Tibial nerve (tissue), 4 donors: ENCODE data around the gene PRPF40A. TPM values are rescaled to one million over a fixed set of nuclear protein-coding genes. Genes with fewer than 3 reads are reported as not detected.

Experiments used
- DNase-seq, 2 donors: peaks; one replicate each; pipeline ENCODE4 v3.0.0-alpha.2; 2019; ENCODE audit warnings: low spot score in 2 of 2
- H3K27ac ChIP-seq, 4 donors: fragments of 200-600 bp; sonication (generic) in 3 of 4; one replicate each; pipeline ENCODE4 v1.5.1; 2017 to 2019; ENCODE audit warnings: mild to moderate bottlenecking in 1 of 4
- H3K27me3 ChIP-seq, 2 donors: fragments of 200-600 bp; sonication (generic) in 1 of 2; one replicate each; pipeline versions ENCODE4 v1.5.1 to v1.6.0; 2017 to 2019
- H3K36me3 ChIP-seq, 3 donors: fragments of 200-600 bp; sonication (generic); one replicate each; pipeline ENCODE4 v1.5.1; 2018 to 2019
- H3K4me1 ChIP-seq, 4 donors: fragments of 200-600 bp; sonication (generic) in 3 of 4; one replicate each; pipeline ENCODE4 v1.5.1; 2017 to 2019
- H3K4me3 ChIP-seq, 4 donors: fragments of 200-600 bp; sonication (generic) in 3 of 4; one replicate each; pipeline ENCODE4 v1.5.1; 2017 to 2019; ENCODE audit warnings: mild to moderate bottlenecking in 1 of 4, moderate library complexity in 1 of 4
- H3K9me3 ChIP-seq, 4 donors: fragments of 200-600 bp; sonication (generic) in 3 of 4; one replicate each; pipeline ENCODE4 v1.5.1; 2017 to 2019
- CTCF ChIP-seq, 5 experiments: fragments of 200-600 bp in 3 of 5; fragments of 450-650 bp in 2 of 5; sonication (generic) in 3 of 5; IDR thresholded peaks; one replicate each; pipeline ENCODE4 v1.5.1; 2016 to 2019; ENCODE audit warnings: antibody characterized with exemption in 5 of 5, mild to moderate bottlenecking in 3 of 5, moderate library complexity in 2 of 5
- EP300 ChIP-seq, 2 donors: sonication (generic); formaldehyde crosslinking; IDR thresholded peaks; one replicate each; pipeline ENCODE4 v1.6.1; 2017; ENCODE audit warnings: antibody characterized with exemption in 2 of 2, mild to moderate bottlenecking in 1 of 2
- POLR2A ChIP-seq, 2 donors: fragments of 450-650 bp; IDR thresholded peaks; one replicate each; pipeline ENCODE4 v1.6.1; 2017; ENCODE audit warnings: antibody characterized with exemption in 2 of 2, mild to moderate bottlenecking in 2 of 2, moderate library complexity in 2 of 2
- WGBS, 2 donors: methylation state at CpG; one replicate each; pipeline ENCODE4 v1.1.5; 2018; 5-methylcytosine and 5-hydroxymethylcytosine counted together
- total RNA-seq, 4 donors: library from RNA; depleted of rRNA; stranded (reverse); fragments of >200 nt; gene quantifications; one replicate each; pipeline ENCODE4 v1.1.0, GENCODE V29; 2016

The PRPF40A gene
- total RNA-seq, 4 donors from 2014 or later: 66.4 to 97.7 (median 77.6) TPM

GRCh38 chr2:152648336-152648735, 68.9 kb downstream of the PRPF40A start:
- Histone ChIP-seq H3K9me3 (no peaks in the 10 kb centered on the region), H3K4me1 (peaks cover 0 to 29% (median 5%) of the 10 kb centered on the region in 4 donors), H3K36me3 (peaks cover 0 to 44% (median 0%) of the 10 kb centered on the region in 3 donors), H3K4me3 (no peak overlapping the region), H3K27ac (peak overlapping the region in 2 of 4 donors; percentile 21 to 77), H3K27me3 (no peaks in the 10 kb centered on the region)
- no peak for DNase-seq
- WGBS, 2 donors: 6 to 9% methylated on average over 2 of the region's 2 CpGs
- TF ChIP-seq CTCF (IDR thresholded peaks at IDR 0.05): peak in 1 of 5 experiments; percentile 11
- TF ChIP-seq POLR2A (IDR thresholded peaks at IDR 0.05): no peak
- no peak for TF ChIP-seq EP300 (IDR thresholded peaks at IDR 0.05)

GRCh38 chr2:152647552-152647951, 69.7 kb downstream of the PRPF40A start:
- Histone ChIP-seq H3K4me1 (peaks cover 0 to 29% (median 5%) of the 10 kb centered on the region in 4 donors), H3K36me3 (peaks cover 0 to 52% (median 0%) of the 10 kb centered on the region in 3 donors), H3K9me3 (no peaks in the 10 kb centered on the region), H3K4me3 (no peak overlapping the region), H3K27me3 (no peaks in the 10 kb centered on the region), H3K27ac (peak overlapping the region in 3 of 4 donors; percentile 21 to 77 (median 58))
- WGBS, 2 donors: 34 to 44% methylated on average over 9 of the region's 9 CpGs
- TF ChIP-seq POLR2A (IDR thresholded peaks at IDR 0.05): no peak
- TF ChIP-seq EP300 (IDR thresholded peaks at IDR 0.05): no peak
- TF ChIP-seq CTCF (IDR thresholded peaks at IDR 0.05): no peak
- DNase-seq: peak; percentile 23 to 29

- H3K4me3 ChIP-seq: no peak overlapping the region
- DNase-seq: no peak
- H3K4me1 ChIP-seq: peaks cover 0 to 29% (median 5%) of the 10 kb centered on the region in 4 donors
- H3K9me3 ChIP-seq: no peaks in the 10 kb centered on the region
- 41 to 55% methylated on average over 3 of the region's 3 CpGs for WGBS, 2 donors
- peak overlapping the region in 3 of 4 donors; percentile 54 to 77 (median 58) for H3K27ac ChIP-seq
- no peak for TF ChIP-seq POLR2A (IDR thresholded peaks at IDR 0.05)
- TF ChIP-seq EP300 (IDR thresholded peaks at IDR 0.05): no peak
- no peak for TF ChIP-seq CTCF (IDR thresholded peaks at IDR 0.05)
- H3K27me3 ChIP-seq: no peaks in the 10 kb centered on the region
- peaks cover 0 to 60% (median 0%) of the 10 kb centered on the region in 3 donors for H3K36me3 ChIP-seq
These were observed 70.5 kb downstream of the PRPF40A start for GRCh38 chr2:152646775-152647174.

GRCh38 chr2:152646264-152646663, 71.0 kb downstream of the PRPF40A start:
- TF ChIP-seq CTCF (IDR thresholded peaks at IDR 0.05) (no peak), EP300 (IDR thresholded peaks at IDR 0.05) (no peak), POLR2A (IDR thresholded peaks at IDR 0.05) (no peak)
- Histone ChIP-seq H3K27ac (peak overlapping the region in 3 of 4 donors; percentile 54 to 77 (median 58)), H3K9me3 (no peaks in the 10 kb centered on the region), H3K4me3 (no peak overlapping the region), H3K4me1 (peaks cover 0 to 29% (median 5%) of the 10 kb centered on the region in 4 donors), H3K27me3 (no peaks in the 10 kb centered on the region), H3K36me3 (peaks cover 0 to 63% (median 0%) of the 10 kb centered on the region in 3 donors)
- DNase-seq: no peak
- 58 to 68% methylated on average over 4 of the region's 4 CpGs for WGBS, 2 donors

GRCh38 chr2:152644189-152644873, 72.9 kb downstream of the PRPF40A start:
- H3K4me3 ChIP-seq: no peak overlapping the region
- peaks cover 0 to 70% (median 0%) of the 10 kb centered on the region in 3 donors for H3K36me3 ChIP-seq
- WGBS, 2 donors: 89 to 90% methylated on average over 6 of the region's 6 CpGs
- no peak for TF ChIP-seq CTCF (IDR thresholded peaks at IDR 0.05)
- no peak for TF ChIP-seq POLR2A (IDR thresholded peaks at IDR 0.05)
- H3K27me3 ChIP-seq: no peaks in the 10 kb centered on the region
- H3K27ac ChIP-seq: peak overlapping the region in 1 of 4 donors; percentile 58
- no peak for DNase-seq
- H3K9me3 ChIP-seq: no peaks in the 10 kb centered on the region
- H3K4me1 ChIP-seq: peaks cover 0 to 29% (median 5%) of the 10 kb centered on the region in 4 donors
